ENCODE results near the gene MCOLN1.

- TF ChIP-seq, protein P1, sequence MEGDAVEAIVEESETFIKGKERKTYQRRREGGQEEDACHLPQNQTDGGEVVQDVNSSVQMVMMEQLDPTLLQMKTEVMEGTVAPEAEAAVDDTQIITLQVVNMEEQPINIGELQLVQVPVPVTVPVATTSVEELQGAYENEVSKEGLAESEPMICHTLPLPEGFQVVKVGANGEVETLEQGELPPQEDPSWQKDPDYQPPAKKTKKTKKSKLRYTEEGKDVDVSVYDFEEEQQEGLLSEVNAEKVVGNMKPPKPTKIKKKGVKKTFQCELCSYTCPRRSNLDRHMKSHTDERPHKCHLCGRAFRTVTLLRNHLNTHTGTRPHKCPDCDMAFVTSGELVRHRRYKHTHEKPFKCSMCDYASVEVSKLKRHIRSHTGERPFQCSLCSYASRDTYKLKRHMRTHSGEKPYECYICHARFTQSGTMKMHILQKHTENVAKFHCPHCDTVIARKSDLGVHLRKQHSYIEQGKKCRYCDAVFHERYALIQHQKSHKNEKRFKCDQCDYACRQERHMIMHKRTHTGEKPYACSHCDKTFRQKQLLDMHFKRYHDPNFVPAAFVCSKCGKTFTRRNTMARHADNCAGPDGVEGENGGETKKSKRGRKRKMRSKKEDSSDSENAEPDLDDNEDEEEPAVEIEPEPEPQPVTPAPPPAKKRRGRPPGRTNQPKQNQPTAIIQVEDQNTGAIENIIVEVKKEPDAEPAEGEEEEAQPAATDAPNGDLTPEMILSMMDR (conservative IDR thresholded peaks at IDR 0.05; ENCODE audit: low read length): no peak
- no peak for TF ChIP-seq EZH2phosphoT487 (IDR thresholded peaks at IDR 0.05; ENCODE audit: borderline replicate concordance, low read depth, low read length)
Measured at GRCh38 chr19:7513809-7514642, 8.4 kb upstream of the MCOLN1 start.

All from OCI-LY7 (cell line).